Measurements from ENCODE around the gene SAG. TPM values are rescaled to one million over a fixed set of nuclear protein-coding genes. Genes with fewer than 3 reads are reported as not detected.

SAG gene
- total RNA-seq, 4 donors from 2014 or later, result 0.10 TPM; not detected in 3

- ATAC-seq, result no peak
- TF ChIP-seq POLR2A (IDR thresholded peaks at IDR 0.05) (no peak), CTCF (IDR thresholded peaks at IDR 0.05 in 4 of 5, conservative IDR thresholded peaks at IDR 0.05 in 1 of 5) (no peak)
- Histone ChIP-seq H3K27me3 (no peaks in the 10 kb centered on the region), H3K9me3 (no peaks in the 10 kb centered on the region), H3K36me3 (no peaks in the 10 kb centered on the region), H3K4me1 (no peaks in the 10 kb centered on the region), H3K4me3 (no peak overlapping the region), H3K27ac (no peak overlapping the region)
- in situ Hi-C loops (cut with MboI; ENCODE audit: low sequenced_read_pairs in 4 of 4) (no loop called here), intact Hi-C loops (cut with DNase I; ENCODE audit: low total_unique reads) (no loop called here)
- DNase-seq, result no peak
Measured at GRCh38 chr2:233325256-233325655, 17.6 kb downstream of the SAG start.

DNA sequence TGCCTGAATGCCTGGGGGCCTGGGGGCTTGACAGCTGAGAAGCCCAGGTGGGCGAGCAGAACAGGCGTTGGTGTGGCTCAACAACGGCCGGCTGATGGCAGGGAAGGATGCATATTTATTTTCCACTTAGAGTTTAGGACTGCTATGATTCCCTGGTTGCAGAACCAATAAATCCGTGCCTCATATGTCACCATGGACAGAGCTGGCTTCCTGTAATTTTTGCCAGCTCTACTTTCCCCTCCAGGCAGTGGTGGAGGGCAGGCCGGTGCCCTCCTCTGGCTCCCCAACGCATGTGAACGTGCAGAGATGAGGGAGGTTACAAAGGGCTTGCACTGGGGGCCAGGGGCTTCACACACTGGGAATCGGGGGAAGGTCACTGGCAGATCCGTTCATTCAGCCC lies 18.2 kb downstream of the SAG start:
- ATAC-seq (no peak), DNase-seq (no peak)
- Histone ChIP-seq H3K9me3 (no peaks in the 10 kb centered on the region), H3K27me3 (no peaks in the 10 kb centered on the region), H3K36me3 (no peaks in the 10 kb centered on the region), H3K4me1 (no peaks in the 10 kb centered on the region), H3K27ac (no peak overlapping the region), H3K4me3 (no peak overlapping the region)
- intact Hi-C loops (cut with DNase I; ENCODE audit: low total_unique reads), result no loop called here
- TF ChIP-seq POLR2A (IDR thresholded peaks at IDR 0.05) (no peak), CTCF (IDR thresholded peaks at IDR 0.05 in 4 of 5, conservative IDR thresholded peaks at IDR 0.05 in 1 of 5) (no peak)
- in situ Hi-C loops (cut with MboI; ENCODE audit: low sequenced_read_pairs in 4 of 4), result no loop called here

DNA sequence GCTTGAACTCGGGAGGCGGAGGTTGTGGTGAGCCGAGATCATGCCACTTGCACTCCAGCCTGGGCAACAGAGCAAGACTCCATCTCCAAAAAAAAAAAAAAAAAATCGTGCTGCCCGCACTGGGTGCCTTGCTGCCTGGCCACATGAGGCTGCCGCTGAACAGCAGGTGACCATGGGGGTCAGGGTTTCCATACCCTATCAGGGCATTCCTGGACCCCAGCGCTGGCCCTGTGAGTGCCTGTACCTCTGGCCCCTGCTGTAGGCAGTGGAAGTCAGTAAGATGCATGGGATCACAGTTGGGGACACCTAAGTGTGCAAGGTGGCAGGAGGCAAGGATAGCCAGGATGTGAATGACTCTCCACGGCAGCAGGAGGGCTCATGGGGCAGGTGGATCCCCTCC lies 18.9 kb downstream of the SAG start:
- DNase-seq, result no peak

GRCh38 chr2:233328922-233329321 lies 21.3 kb downstream of the SAG start:
- Histone ChIP-seq H3K27me3 (no peaks in the 10 kb centered on the region), H3K4me3 (no peak overlapping the region), H3K9me3 (no peaks in the 10 kb centered on the region), H3K36me3 (no peaks in the 10 kb centered on the region), H3K4me1 (no peaks in the 10 kb centered on the region), H3K27ac (no peak overlapping the region)
- ATAC-seq, result no peak
- intact Hi-C loops (cut with DNase I; ENCODE audit: low total_unique reads), result no loop called here
- DNase-seq, result no peak
- in situ Hi-C loops (cut with MboI; ENCODE audit: low sequenced_read_pairs in 4 of 4), result no loop called here
- TF ChIP-seq CTCF (IDR thresholded peaks at IDR 0.05 in 4 of 5, conservative IDR thresholded peaks at IDR 0.05 in 1 of 5) (no peak), POLR2A (IDR thresholded peaks at IDR 0.05) (no peak)

More for the DNA sequence above, 18.9 kb downstream of the SAG start:
- H3K36me3 ChIP-seq, result no peaks in the 10 kb centered on the region
- H3K4me3 ChIP-seq, result no peak overlapping the region
- H3K4me1 ChIP-seq, result no peaks in the 10 kb centered on the region
- intact Hi-C loops (cut with DNase I; ENCODE audit: low total_unique reads), result no loop called here
- no peak overlapping the region for H3K27ac ChIP-seq
- no peaks in the 10 kb centered on the region for H3K9me3 ChIP-seq
- ATAC-seq, result no peak
- no peak for TF ChIP-seq CTCF (IDR thresholded peaks at IDR 0.05 in 4 of 5, conservative IDR thresholded peaks at IDR 0.05 in 1 of 5)
- TF ChIP-seq POLR2A (IDR thresholded peaks at IDR 0.05), result no peak
- H3K27me3 ChIP-seq, result no peaks in the 10 kb centered on the region
- in situ Hi-C loops (cut with MboI; ENCODE audit: low sequenced_read_pairs in 4 of 4), result no loop called here

DNA sequence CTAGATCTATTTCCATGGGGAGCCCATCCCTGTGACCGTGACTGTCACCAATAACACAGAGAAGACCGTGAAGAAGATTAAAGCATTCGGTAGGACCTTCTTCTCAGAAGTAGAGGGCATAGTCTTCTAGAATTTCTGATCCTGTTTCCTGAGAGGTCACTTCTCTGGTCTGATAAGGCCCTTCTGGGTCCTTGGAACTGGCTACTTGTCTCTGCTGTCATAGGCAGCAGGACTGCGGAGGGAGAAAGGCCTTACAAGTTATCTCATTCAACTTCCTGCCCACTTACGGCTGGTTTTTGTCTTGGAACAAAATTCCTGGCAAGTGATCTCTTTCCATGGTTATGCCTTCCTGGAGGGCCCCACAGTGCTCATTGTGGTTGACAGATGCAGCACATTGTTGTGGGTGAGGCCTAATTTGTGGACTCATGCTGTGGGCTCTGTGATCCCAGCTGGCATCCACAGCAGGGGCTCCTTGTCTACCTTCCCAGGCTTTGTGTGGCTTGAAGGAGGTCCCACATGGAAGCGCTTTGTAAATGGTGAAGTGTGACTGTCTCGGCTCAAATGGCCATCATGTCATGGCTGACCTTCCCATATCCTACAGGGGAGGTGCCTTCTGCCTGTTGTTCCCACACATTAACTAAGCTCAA lies 22.0 kb downstream of the SAG start:
- TF ChIP-seq CTCF (IDR thresholded peaks at IDR 0.05 in 4 of 5, conservative IDR thresholded peaks at IDR 0.05 in 1 of 5), result no peak
- TF ChIP-seq POLR2A (IDR thresholded peaks at IDR 0.05), result no peak
- ATAC-seq, result no peak

More for the DNA sequence above, 22.0 kb downstream of the SAG start:
- Histone ChIP-seq H3K36me3 (no peaks in the 10 kb centered on the region), H3K9me3 (no peaks in the 10 kb centered on the region), H3K4me1 (no peaks in the 10 kb centered on the region), H3K27ac (no peak overlapping the region), H3K4me3 (no peak overlapping the region), H3K27me3 (no peaks in the 10 kb centered on the region)
- in situ Hi-C loops (cut with MboI; ENCODE audit: low sequenced_read_pairs in 4 of 4), result no loop called here
- no peak for DNase-seq
- intact Hi-C loops (cut with DNase I; ENCODE audit: low total_unique reads), result no loop called here

Data from gastrocnemius medialis (tissue), 4 donors.